ENCODE measurements around the gene OR10H1.
A peak's percentile ranks its signal among the peaks of the same experiment; 100 is the strongest.
"Not testable (repeated sequence)": the region's sequence is repeated elsewhere in the genome, so short reads cannot be mapped to it uniquely, and the experiment has no call there.

Gene OR10H1

GRCh38 chr19:15828611-15829305, 13.3 kb upstream of the OR10H1 start:
- not testable (repeated sequence) for DNase-seq (ENCODE audit: low read depth)

GRCh38 chr19:15828121-15828610, 12.7 kb upstream of the OR10H1 start:
- DNase-seq (ENCODE audit: low read depth), result no peak

GRCh38 chr19:15825753-15826152, 10.3 kb upstream of the OR10H1 start:
- no peak for DNase-seq (ENCODE audit: low read depth)

GRCh38 chr19:15820646-15821045, 5.2 kb upstream of the OR10H1 start:
- DNase-seq (ENCODE audit: low read depth), result no peak

- no peak for DNase-seq (ENCODE audit: low read depth)
These were observed 1.5 kb downstream of the OR10H1 start for GRCh38 chr19:15813916-15814315.

GRCh38 chr19:15812060-15812722, 3.3 kb downstream of the OR10H1 start:
- peak; percentile 7 for DNase-seq (ENCODE audit: low read depth)

- DNase-seq (ENCODE audit: low read depth), result no peak
These were observed 4.0 kb downstream of the OR10H1 start for GRCh38 chr19:15811476-15811875.

- no peak for DNase-seq (ENCODE audit: low read depth)
These were observed 5.1 kb downstream of the OR10H1 start for GRCh38 chr19:15810335-15810734.

GRCh38 chr19:15794279-15794678, 21.2 kb downstream of the OR10H1 start:
- not testable (repeated sequence) for DNase-seq (ENCODE audit: low read depth)

GRCh38 chr19:15790096-15790495, 25.4 kb downstream of the OR10H1 start:
- DNase-seq (ENCODE audit: low read depth), result no peak

GRCh38 chr19:15788594-15789270, 26.7 kb downstream of the OR10H1 start:
- no peak for DNase-seq (ENCODE audit: low read depth)

- no peak for DNase-seq (ENCODE audit: low read depth)
These were observed 27.8 kb downstream of the OR10H1 start, which contains the start of gene OR10H5 for GRCh38 chr19:15787611-15788155. OR10H5 (plus strand) TSS chr19:15787661; CDS start chr19:15794049, 6,388 bp downstream.

- DNase-seq (ENCODE audit: low read depth), result not testable (repeated sequence)
These were observed 32.6 kb downstream of the OR10H1 start for GRCh38 chr19:15782896-15783295.

- no peak for DNase-seq (ENCODE audit: low read depth)
These were observed 33.3 kb downstream of the OR10H1 start for GRCh38 chr19:15782211-15782610.

- no peak for DNase-seq (ENCODE audit: low read depth)
These were observed 33.8 kb downstream of the OR10H1 start for GRCh38 chr19:15781661-15782060.

- no peak for DNase-seq (ENCODE audit: low read depth)
These were observed 34.6 kb downstream of the OR10H1 start for GRCh38 chr19:15780610-15781418.

GRCh38 chr19:15779756-15780476, 35.5 kb downstream of the OR10H1 start:
- no peak for DNase-seq (ENCODE audit: low read depth)

GRCh38 chr19:15776991-15777970, 38.2 kb downstream of the OR10H1 start:
- DNase-seq (ENCODE audit: low read depth), result no peak

GRCh38 chr19:15776264-15776663, 39.2 kb downstream of the OR10H1 start:
- no peak for DNase-seq (ENCODE audit: low read depth)

- DNase-seq (ENCODE audit: low read depth), result no peak
These were observed 40.2 kb downstream of the OR10H1 start for GRCh38 chr19:15775249-15775648.

All from T-helper 22 cell (primary cell).